Natural killer cell (primary cell): Measurements from ENCODE around the gene FAM193A. TPM values are rescaled to one million over a fixed set of nuclear protein-coding genes. Genes with fewer than 3 reads are reported as not detected.
A peak's percentile ranks its signal among the peaks of the same experiment; 100 is the strongest.

ENCODE experiments used
- ATAC-seq, 3 donors: fragments of 150-1000 bp in 2 of 3; fragments of 200-7000 bp in 1 of 3; cut with Tn5 transposase; 1 replicate in 1 of 3; 2 replicates in 2 of 3; pipeline ENCODE4 v1.10.0; 2021; ENCODE audit warnings: mild to moderate bottlenecking in 2 of 3, moderate library complexity in 2 of 3
- DNase-seq, 2 donors: peaks; one replicate each; pipeline versions ENCODE4 v3.0.0 to v3.0.0-alpha.2; 2013 to 2021; ENCODE audit warnings: mixed read lengths in 1 of 2
- H3K27ac ChIP-seq: one replicate; pipeline ENCODE4 v1.5.1; 2013; ENCODE audit warnings: mild to moderate bottlenecking, low read length
- H3K27me3 ChIP-seq: one replicate; pipeline ENCODE4 v1.6.1; 2013; ENCODE audit warnings: low read length; ENCODE audit not compliant: control insufficient read depth, insufficient read depth
- H3K36me3 ChIP-seq: one replicate; pipeline ENCODE4 v1.6.1; 2013; ENCODE audit warnings: low read length; ENCODE audit not compliant: control insufficient read depth, insufficient read depth
- H3K4me1 ChIP-seq: one replicate; pipeline ENCODE4 v1.6.1; 2013; ENCODE audit warnings: low read length; ENCODE audit not compliant: control insufficient read depth, insufficient read depth
- H3K4me3 ChIP-seq: one replicate; pipeline ENCODE4 v1.5.1; 2013; ENCODE audit warnings: low read length
- H3K9me3 ChIP-seq: one replicate; pipeline ENCODE4 v1.6.1; 2013; ENCODE audit warnings: low read length; ENCODE audit not compliant: control insufficient read depth, insufficient read depth
- H3K27ac Mint-ChIP-seq, 2 donors: one replicate each; pipeline ENCODE4 v1.8.0; 2022; ENCODE audit warnings: mild to moderate bottlenecking in 2 of 2, mixed read lengths in 2 of 2, moderate library complexity in 1 of 2
- H3K27me3 Mint-ChIP-seq, 2 donors: one replicate each; pipeline ENCODE4 v1.8.0; 2022; ENCODE audit warnings: low read depth in 2 of 2, mixed read lengths in 2 of 2
- H3K36me3 Mint-ChIP-seq: one replicate; pipeline ENCODE4 v1.8.0; 2022; ENCODE audit warnings: mixed read lengths
- H3K4me1 Mint-ChIP-seq, 2 donors: one replicate each; pipeline ENCODE4 v1.8.0; 2022; ENCODE audit warnings: mixed read lengths in 2 of 2
- H3K4me3 Mint-ChIP-seq: one replicate; pipeline ENCODE4 v1.8.0; 2022; ENCODE audit warnings: mild to moderate bottlenecking, moderate library complexity, mixed read lengths
- H3K9me3 Mint-ChIP-seq, 2 donors: one replicate each; pipeline ENCODE4 v1.8.0; 2022; ENCODE audit warnings: mixed read lengths in 2 of 2
- WGBS: methylation state at CpG from one replicate; pipeline ENCODE4 v1.1.7; 2013; ENCODE audit warnings: missing lambda C conversion rate; ENCODE audit not compliant: insufficient coverage; 5-methylcytosine and 5-hydroxymethylcytosine counted together
- intact Hi-C: fragments of 100-400 bp; cut with micrococcal nuclease; formaldehyde crosslinking; loops from one replicate; pipeline ENCODE4 v1.14.2; 2022
- total RNA-seq, 4 donors: library from RNA; stranded (reverse); fragments of 120-200 nt in 1 of 4; gene quantifications; one replicate each; pipeline versions ENCODE4 v1.2.3 to v1.2.4, GENCODE V29; 2013 to 2022
- TF ChIP-seq, protein P1 (sequence below): fragments of 200-600 bp; IDR thresholded peaks from one replicate; pipeline ENCODE4 v1.8.0; 2022; ENCODE audit warnings: antibody characterized with exemption

Gene FAM193A
- total RNA-seq, 3 donors from 2014 or later (not counting 1 experiment from before 2014, with no cell fraction given): 39.4 to 49.3 (median 48.1) TPM

- Mint-ChIP-seq H3K36me3 (no peaks in the 10 kb centered on the region), H3K9me3 (no peaks in the 10 kb centered on the region), H3K27ac (peak overlapping the region; percentile 12 to 44), H3K4me1 (peaks cover 43 to 65% of the 10 kb centered on the region in 2 donors), H3K27me3 (no peaks in the 10 kb centered on the region), H3K4me3 (no peak overlapping the region)
- H3K27me3 ChIP-seq: no peaks in the 10 kb centered on the region
- DNase-seq (no peak), ATAC-seq (no peak)
- TF ChIP-seq, protein P1, sequence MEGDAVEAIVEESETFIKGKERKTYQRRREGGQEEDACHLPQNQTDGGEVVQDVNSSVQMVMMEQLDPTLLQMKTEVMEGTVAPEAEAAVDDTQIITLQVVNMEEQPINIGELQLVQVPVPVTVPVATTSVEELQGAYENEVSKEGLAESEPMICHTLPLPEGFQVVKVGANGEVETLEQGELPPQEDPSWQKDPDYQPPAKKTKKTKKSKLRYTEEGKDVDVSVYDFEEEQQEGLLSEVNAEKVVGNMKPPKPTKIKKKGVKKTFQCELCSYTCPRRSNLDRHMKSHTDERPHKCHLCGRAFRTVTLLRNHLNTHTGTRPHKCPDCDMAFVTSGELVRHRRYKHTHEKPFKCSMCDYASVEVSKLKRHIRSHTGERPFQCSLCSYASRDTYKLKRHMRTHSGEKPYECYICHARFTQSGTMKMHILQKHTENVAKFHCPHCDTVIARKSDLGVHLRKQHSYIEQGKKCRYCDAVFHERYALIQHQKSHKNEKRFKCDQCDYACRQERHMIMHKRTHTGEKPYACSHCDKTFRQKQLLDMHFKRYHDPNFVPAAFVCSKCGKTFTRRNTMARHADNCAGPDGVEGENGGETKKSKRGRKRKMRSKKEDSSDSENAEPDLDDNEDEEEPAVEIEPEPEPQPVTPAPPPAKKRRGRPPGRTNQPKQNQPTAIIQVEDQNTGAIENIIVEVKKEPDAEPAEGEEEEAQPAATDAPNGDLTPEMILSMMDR: no peak
- intact Hi-C loops: no loop called here
- H3K36me3 ChIP-seq: no peaks in the 10 kb centered on the region
- no peaks in the 10 kb centered on the region for H3K9me3 ChIP-seq
- H3K27ac ChIP-seq: no peak overlapping the region
- H3K4me1 ChIP-seq: peaks cover 22% of the 10 kb centered on the region
- no peak overlapping the region for H3K4me3 ChIP-seq
- WGBS: 94% methylated on average over 3 of the region's 4 CpGs
These were observed 36.4 kb downstream of the FAM193A start for GRCh38 chr4:2572866-2573265.

DNA sequence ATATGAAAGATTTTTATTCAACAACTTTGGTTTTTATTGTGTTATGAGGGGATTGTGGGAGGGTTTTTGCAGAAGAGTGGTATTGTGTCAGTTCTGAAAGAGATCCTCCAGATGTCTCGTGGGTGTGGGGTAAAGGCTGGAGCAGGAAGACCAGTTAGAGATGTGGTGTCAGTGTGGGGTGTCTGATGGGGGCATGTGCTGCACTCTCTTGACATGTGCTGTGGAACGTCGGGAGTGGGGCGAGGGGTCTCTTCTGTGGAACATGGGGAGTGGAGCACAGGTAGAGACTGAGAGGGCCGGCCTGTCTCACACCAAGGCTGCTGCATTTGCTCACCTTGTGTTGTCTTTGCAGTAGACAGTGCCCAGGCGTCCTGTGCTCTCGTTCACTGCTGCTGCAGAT is 37.6 kb downstream of the FAM193A start:
- Histone ChIP-seq H3K4me1 (peaks cover 22% of the 10 kb centered on the region), H3K9me3 (no peaks in the 10 kb centered on the region), H3K36me3 (no peaks in the 10 kb centered on the region), H3K27ac (no peak overlapping the region), H3K27me3 (no peaks in the 10 kb centered on the region), H3K4me3 (no peak overlapping the region)
- no peaks in the 10 kb centered on the region for H3K9me3 Mint-ChIP-seq
- intact Hi-C loops: no loop called here
- DNase-seq: no peak
- peak overlapping the region; percentile 44 to 55 for H3K27ac Mint-ChIP-seq
- H3K27me3 Mint-ChIP-seq: no peaks in the 10 kb centered on the region
- no peak overlapping the region for H3K4me3 Mint-ChIP-seq
- 85% methylated on average over 7 of the region's 7 CpGs for WGBS
- no peaks in the 10 kb centered on the region for H3K36me3 Mint-ChIP-seq
- H3K4me1 Mint-ChIP-seq: peaks cover 44 to 65% of the 10 kb centered on the region in 2 donors
- TF ChIP-seq, protein P1: no peak
- ATAC-seq: no peak

DNA sequence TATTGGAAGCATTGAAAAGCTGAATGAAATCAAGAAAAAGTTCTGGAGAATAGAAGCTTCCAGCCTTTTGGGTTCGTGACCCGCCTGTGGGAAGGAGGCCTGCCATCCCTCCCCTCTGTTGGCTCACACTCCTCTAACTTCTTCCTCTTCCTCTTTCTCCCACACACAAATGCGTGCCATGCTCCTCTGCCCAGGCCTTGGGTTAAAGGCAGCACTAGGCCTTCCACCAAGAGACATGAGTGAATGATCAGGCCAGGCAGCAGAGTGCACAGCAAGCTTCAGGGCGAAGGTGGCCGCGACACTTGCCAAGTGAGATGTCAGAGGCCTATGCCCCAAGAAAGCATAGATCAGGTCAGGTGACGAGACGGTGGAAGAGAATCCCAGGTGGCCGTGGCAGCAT is 38.4 kb downstream of the FAM193A start:
- no peaks in the 10 kb centered on the region for H3K9me3 ChIP-seq
- no peak overlapping the region for H3K27ac ChIP-seq
- intact Hi-C loops: no loop called here
- H3K27me3 Mint-ChIP-seq: no peaks in the 10 kb centered on the region
- 85% methylated on average over 9 of the region's 9 CpGs for WGBS
- peaks cover 46 to 69% of the 10 kb centered on the region in 2 donors for H3K4me1 Mint-ChIP-seq
- H3K4me3 Mint-ChIP-seq: no peak overlapping the region
- peak overlapping the region in 1 of 2 donors; percentile 44 for H3K27ac Mint-ChIP-seq
- H3K4me3 ChIP-seq: no peak overlapping the region
- ATAC-seq (no peak), DNase-seq (no peak)
- H3K36me3 Mint-ChIP-seq: no peaks in the 10 kb centered on the region
- H3K4me1 ChIP-seq: peaks cover 22% of the 10 kb centered on the region
- TF ChIP-seq, protein P1: no peak
- H3K27me3 ChIP-seq: no peaks in the 10 kb centered on the region
- no peaks in the 10 kb centered on the region for H3K9me3 Mint-ChIP-seq
- no peaks in the 10 kb centered on the region for H3K36me3 ChIP-seq

- H3K36me3 Mint-ChIP-seq: no peaks in the 10 kb centered on the region
- Histone ChIP-seq H3K4me3 (no peak overlapping the region), H3K36me3 (no peaks in the 10 kb centered on the region), H3K9me3 (peaks cover 3% of the 10 kb centered on the region), H3K27me3 (no peaks in the 10 kb centered on the region), H3K27ac (no peak overlapping the region), H3K4me1 (peaks cover 9% of the 10 kb centered on the region)
- H3K9me3 Mint-ChIP-seq: no peaks in the 10 kb centered on the region
- TF ChIP-seq, protein P1: no peak
- no peak overlapping the region for H3K4me3 Mint-ChIP-seq
- no peaks in the 10 kb centered on the region for H3K27me3 Mint-ChIP-seq
- ATAC-seq (no peak), DNase-seq (no peak)
- WGBS: 96% methylated on average over 4 of the region's 4 CpGs
- peaks cover 33 to 60% of the 10 kb centered on the region in 2 donors for H3K4me1 Mint-ChIP-seq
- peak overlapping the region; percentile 43 to 49 for H3K27ac Mint-ChIP-seq
- intact Hi-C loops: no loop called here
These were observed 39.8 kb downstream of the FAM193A start for GRCh38 chr4:2576290-2576689.
